Panc1 (cell line): ENCODE measurements around the gene TMC3. TPM values are rescaled to one million over a fixed set of nuclear protein-coding genes. Genes with fewer than 3 reads are reported as not detected.

Source experiments
- ATAC-seq: fragments of 200-7000 bp; cut with Tn5 transposase; 2 replicates; pipeline ENCODE4 v1.9.1; 2020; ENCODE audit warnings: mild to moderate bottlenecking, moderate library complexity
- BruUV-seq: library from RNA; stranded (reverse); fragments of 400-500 nt; replicated peaks from 2 replicates; lab custom pipeline; 2021; lab: Mats Ljungman, UMichigan
- CTCF ChIA-PET: fragments of 300-600 bp; sonication (Branson Sonifier 250); formaldehyde crosslinking; loops from one replicate; lab custom pipeline; 2022; ENCODE audit warnings: antibody characterized with exemption; lab: Charles Lee
- POLR2A ChIA-PET: fragments of 300-600 bp; sonication (Branson Sonifier 250); formaldehyde crosslinking; loops from one replicate; lab custom pipeline; 2022; ENCODE audit warnings: antibody characterized with exemption; lab: Charles Lee
- DNase-seq: peaks from one replicate; pipeline ENCODE4 v3.0.0-alpha.2; 2010; ENCODE audit warnings: low read depth, low spot score
- H3K27ac ChIP-seq: 2 replicates; pipeline ENCODE4 v1.5.1; 2011; ENCODE audit warnings: mild to moderate bottlenecking, low read length, inconsistent platforms
- H3K27me3 ChIP-seq: fragments of 200-500 bp; sonication (Bioruptor generic); 2 replicates; pipeline ENCODE4 v1.6.0; 2014; ENCODE audit warnings: low read length, inconsistent platforms; ENCODE audit not compliant: control insufficient read depth, insufficient read depth
- H3K36me3 ChIP-seq: fragments of 200-500 bp; sonication (Bioruptor generic); 2 replicates; pipeline ENCODE4 v1.5.1; 2014; ENCODE audit warnings: inconsistent platforms, mild to moderate bottlenecking, low read length, moderate library complexity; ENCODE audit not compliant: control insufficient read depth, insufficient read depth
- H3K4me1 ChIP-seq: 2 replicates; pipeline ENCODE4 v1.5.1; 2011; ENCODE audit warnings: inconsistent platforms, mild to moderate bottlenecking, low read length, moderate library complexity; ENCODE audit not compliant: control insufficient read depth, insufficient read depth
- H3K4me3 ChIP-seq, 2 experiments: 2 replicates each; pipeline ENCODE4 v1.5.1; 2011 to 2012; ENCODE audit warnings: low read depth in 2 of 2, low read length in 2 of 2, mild to moderate bottlenecking in 2 of 2, inconsistent platforms in 1 of 2, moderate library complexity in 1 of 2
- H3K9me3 ChIP-seq: fragments of 200-500 bp; sonication (Bioruptor generic); 2 replicates; pipeline ENCODE4 v1.5.1; 2014; ENCODE audit warnings: low read depth, mild to moderate bottlenecking, inconsistent platforms, low read length, moderate library complexity; ENCODE audit not compliant: control insufficient read depth, insufficient read depth
- CTCF ChIP-seq: fragments of 450-650 bp; IDR thresholded peaks from 2 replicates; pipeline ENCODE4 v1.5.1; 2017; ENCODE audit warnings: mild to moderate bottlenecking
- POLR2AphosphoS5 ChIP-seq: IDR thresholded peaks from 2 replicates; pipeline ENCODE4 v1.6.1; 2012; ENCODE audit warnings: mild to moderate bottlenecking, low read depth, low read length, moderate library complexity
- SIN3A ChIP-seq: IDR thresholded peaks from 2 replicates; pipeline ENCODE4 v1.6.1; 2012; ENCODE audit warnings: low read depth, mild to moderate bottlenecking, low read length, moderate library complexity, borderline replicate concordance; ENCODE audit not compliant: insufficient read depth
- TCF7L2 ChIP-seq: IDR thresholded peaks from 2 replicates; pipeline ENCODE4 v1.6.1; 2011; ENCODE audit warnings: mild to moderate bottlenecking, low read depth, low read length, inconsistent platforms
- in situ Hi-C: cut with HindIII; loops from 2 replicates; pipeline ENCODE4 v1.10.0; 2016; ENCODE audit warnings: low sequenced_read_pairs, low pct_unique_long_range_greater_than_20kb
- intact Hi-C: fragments of 100-400 bp; cut with micrococcal nuclease; formaldehyde crosslinking; loops from one replicate; pipeline ENCODE4 v1.10.0; 2022; ENCODE audit not compliant: unreplicated experiment
- total RNA-seq: library from RNA; stranded (reverse); gene quantifications from one replicate; pipeline ENCODE4 v1.2.1, GENCODE V29; 2021; ENCODE audit not compliant: unreplicated experiment
- TF ChIP-seq, protein P1 (sequence below), 2 experiments: IDR thresholded peaks; 2 replicates each; pipeline ENCODE4 v1.6.1; 2011 to 2012; ENCODE audit warnings: low read depth in 2 of 2, control low read depth in 1 of 2, low read length in 1 of 2, mild to moderate bottlenecking in 1 of 2, moderate library complexity in 1 of 2; ENCODE audit not compliant: insufficient read depth in 1 of 2

The TMC3 gene
- total RNA-seq, 1 experiment from 2014 or later, result not detected

DNA sequence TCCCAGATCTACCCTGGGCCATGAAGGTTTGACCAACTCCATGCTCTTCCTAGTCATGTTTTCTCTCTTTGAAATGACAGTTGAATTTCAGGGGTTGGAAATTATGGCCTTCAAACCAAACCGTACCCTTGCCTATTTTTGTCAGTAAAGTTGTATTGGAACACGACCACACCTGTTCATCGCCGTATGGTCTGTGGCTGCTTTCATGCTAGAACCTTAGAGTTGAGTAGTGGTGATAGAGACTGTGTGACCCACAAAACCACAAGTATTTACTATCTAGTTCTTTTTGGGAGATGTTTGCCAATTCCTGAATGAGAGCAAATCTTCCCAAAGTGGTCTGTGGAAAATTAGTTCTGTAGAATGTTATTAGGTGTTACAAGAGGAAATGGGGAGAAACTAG, 26.1 kb downstream of the TMC3 start:
- H3K36me3 ChIP-seq, result no peaks in the 10 kb centered on the region
- ChIA-PET CTCF (no interaction called here), POLR2A (no interaction called here)
- no TSS peak for BruUV-seq
- no peak for DNase-seq
- TF ChIP-seq TCF7L2, result no peak
- TF ChIP-seq, protein P1, sequence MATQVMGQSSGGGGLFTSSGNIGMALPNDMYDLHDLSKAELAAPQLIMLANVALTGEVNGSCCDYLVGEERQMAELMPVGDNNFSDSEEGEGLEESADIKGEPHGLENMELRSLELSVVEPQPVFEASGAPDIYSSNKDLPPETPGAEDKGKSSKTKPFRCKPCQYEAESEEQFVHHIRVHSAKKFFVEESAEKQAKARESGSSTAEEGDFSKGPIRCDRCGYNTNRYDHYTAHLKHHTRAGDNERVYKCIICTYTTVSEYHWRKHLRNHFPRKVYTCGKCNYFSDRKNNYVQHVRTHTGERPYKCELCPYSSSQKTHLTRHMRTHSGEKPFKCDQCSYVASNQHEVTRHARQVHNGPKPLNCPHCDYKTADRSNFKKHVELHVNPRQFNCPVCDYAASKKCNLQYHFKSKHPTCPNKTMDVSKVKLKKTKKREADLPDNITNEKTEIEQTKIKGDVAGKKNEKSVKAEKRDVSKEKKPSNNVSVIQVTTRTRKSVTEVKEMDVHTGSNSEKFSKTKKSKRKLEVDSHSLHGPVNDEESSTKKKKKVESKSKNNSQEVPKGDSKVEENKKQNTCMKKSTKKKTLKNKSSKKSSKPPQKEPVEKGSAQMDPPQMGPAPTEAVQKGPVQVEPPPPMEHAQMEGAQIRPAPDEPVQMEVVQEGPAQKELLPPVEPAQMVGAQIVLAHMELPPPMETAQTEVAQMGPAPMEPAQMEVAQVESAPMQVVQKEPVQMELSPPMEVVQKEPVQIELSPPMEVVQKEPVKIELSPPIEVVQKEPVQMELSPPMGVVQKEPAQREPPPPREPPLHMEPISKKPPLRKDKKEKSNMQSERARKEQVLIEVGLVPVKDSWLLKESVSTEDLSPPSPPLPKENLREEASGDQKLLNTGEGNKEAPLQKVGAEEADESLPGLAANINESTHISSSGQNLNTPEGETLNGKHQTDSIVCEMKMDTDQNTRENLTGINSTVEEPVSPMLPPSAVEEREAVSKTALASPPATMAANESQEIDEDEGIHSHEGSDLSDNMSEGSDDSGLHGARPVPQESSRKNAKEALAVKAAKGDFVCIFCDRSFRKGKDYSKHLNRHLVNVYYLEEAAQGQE (IDR thresholded peaks at IDR 0.05; ENCODE audit: insufficient read depth in 1 of 2, low read depth in 2 of 2, low read length in 1 of 2), result no peak
- TF ChIP-seq SIN3A, result no peak
- no peak for TF ChIP-seq POLR2AphosphoS5
- TF ChIP-seq CTCF, result no peak
- no peak overlapping the region for H3K27ac ChIP-seq
- no peak for ATAC-seq
- 0 out of 2 replicates have a peak, but pooled peaks cover 6% of the 10 kb centered on the region for H3K27me3 ChIP-seq
- no peaks in the 10 kb centered on the region for H3K9me3 ChIP-seq
- intact Hi-C loops (no loop called here), in situ Hi-C loops (no loop called here)
- no peaks in the 10 kb centered on the region for H3K4me1 ChIP-seq
- no peak overlapping the region for H3K4me3 ChIP-seq

DNA sequence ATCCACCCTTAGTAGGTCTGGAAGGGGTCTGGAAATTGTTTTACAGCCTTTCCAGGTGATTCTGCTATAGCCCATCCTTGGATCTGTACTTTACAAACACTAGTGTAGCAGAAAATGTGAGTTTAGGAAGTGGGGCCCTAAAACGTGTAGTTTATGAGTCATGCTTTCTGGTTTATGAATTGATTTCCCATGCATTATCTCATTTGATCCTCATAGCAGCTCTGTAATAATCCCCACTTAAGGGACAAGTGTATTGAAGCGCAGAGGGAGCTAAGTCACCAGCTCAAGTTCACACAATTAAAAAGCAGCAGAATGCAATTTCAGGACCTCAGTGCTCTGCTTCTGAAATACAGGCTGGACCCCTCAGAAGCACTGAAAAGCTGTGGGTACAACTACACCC, 27.4 kb downstream of the TMC3 start:
- BruUV-seq, result no TSS peak
- Histone ChIP-seq H3K27ac (no peak overlapping the region), H3K27me3 (peaks cover 11% of the 10 kb centered on the region; the same call in 1 of the 2 replicates), H3K9me3 (no peaks in the 10 kb centered on the region), H3K4me1 (no peaks in the 10 kb centered on the region), H3K36me3 (no peaks in the 10 kb centered on the region), H3K4me3 (no peak overlapping the region)
- DNase-seq (no peak), ATAC-seq (no peak)
- intact Hi-C loops (no loop called here), in situ Hi-C loops (no loop called here)
- POLR2A ChIA-PET, result no interaction called here
- CTCF ChIA-PET, result no interaction called here
- TF ChIP-seq SIN3A (no peak), CTCF (no peak), POLR2AphosphoS5 (no peak), TCF7L2 (no peak)
- TF ChIP-seq, protein P1 (IDR thresholded peaks at IDR 0.05; ENCODE audit: insufficient read depth in 1 of 2, low read depth in 2 of 2, low read length in 1 of 2), result no peak
